ENCODE measurements around the gene SORCS2.

DNA sequence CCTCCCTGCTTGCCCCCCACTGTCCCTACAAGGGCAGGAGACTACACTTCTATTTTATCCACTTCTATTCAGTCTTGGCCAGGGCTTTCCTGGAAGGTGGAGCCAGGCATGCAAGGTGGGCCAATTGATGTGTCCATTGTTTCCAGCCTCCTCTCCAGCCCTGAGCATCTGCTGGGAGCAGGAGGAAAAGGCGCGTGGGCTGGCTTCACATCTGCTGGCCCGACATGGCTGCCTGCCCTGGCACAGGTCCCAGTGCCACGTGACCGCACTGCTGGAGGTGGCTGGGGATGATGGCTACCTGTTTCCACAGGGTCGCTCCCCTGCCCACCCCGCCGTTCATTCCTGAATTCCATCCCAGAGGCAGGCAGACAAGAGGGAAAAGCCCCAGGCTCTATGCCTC is 499.6 kb downstream of the SORCS2 start:
- TF ChIP-seq, protein P1, sequence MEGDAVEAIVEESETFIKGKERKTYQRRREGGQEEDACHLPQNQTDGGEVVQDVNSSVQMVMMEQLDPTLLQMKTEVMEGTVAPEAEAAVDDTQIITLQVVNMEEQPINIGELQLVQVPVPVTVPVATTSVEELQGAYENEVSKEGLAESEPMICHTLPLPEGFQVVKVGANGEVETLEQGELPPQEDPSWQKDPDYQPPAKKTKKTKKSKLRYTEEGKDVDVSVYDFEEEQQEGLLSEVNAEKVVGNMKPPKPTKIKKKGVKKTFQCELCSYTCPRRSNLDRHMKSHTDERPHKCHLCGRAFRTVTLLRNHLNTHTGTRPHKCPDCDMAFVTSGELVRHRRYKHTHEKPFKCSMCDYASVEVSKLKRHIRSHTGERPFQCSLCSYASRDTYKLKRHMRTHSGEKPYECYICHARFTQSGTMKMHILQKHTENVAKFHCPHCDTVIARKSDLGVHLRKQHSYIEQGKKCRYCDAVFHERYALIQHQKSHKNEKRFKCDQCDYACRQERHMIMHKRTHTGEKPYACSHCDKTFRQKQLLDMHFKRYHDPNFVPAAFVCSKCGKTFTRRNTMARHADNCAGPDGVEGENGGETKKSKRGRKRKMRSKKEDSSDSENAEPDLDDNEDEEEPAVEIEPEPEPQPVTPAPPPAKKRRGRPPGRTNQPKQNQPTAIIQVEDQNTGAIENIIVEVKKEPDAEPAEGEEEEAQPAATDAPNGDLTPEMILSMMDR (IDR thresholded peaks at IDR 0.05): no peak
- TF ChIP-seq EZH2 (IDR thresholded peaks at IDR 0.05; ENCODE audit: borderline replicate concordance, insufficient read depth, low read depth, low read length, poor library complexity, severe bottlenecking): no peak
